PC-3 (cell line): ENCODE results near the gene ZFP28. TPM values are rescaled to one million over a fixed set of nuclear protein-coding genes. Genes with fewer than 3 reads are reported as not detected.

ENCODE experiments used
- ATAC-seq: fragments of 200-7000 bp; cut with Tn5 transposase; 2 replicates; pipeline ENCODE4 v1.9.1; 2020; ENCODE audit warnings: mild to moderate bottlenecking, moderate library complexity
- BruUV-seq: library from RNA; stranded (reverse); fragments of 400-500 nt; replicated peaks from 2 replicates; lab custom pipeline; 2021; lab: Mats Ljungman, UMichigan
- CTCF ChIA-PET: fragments of 300-600 bp; sonication (Branson Sonifier 250); formaldehyde crosslinking; loops from one replicate; lab custom pipeline; 2022; ENCODE audit warnings: antibody characterized with exemption; lab: Charles Lee
- POLR2A ChIA-PET: fragments of 300-600 bp; sonication (Branson Sonifier 250); formaldehyde crosslinking; loops from one replicate; lab custom pipeline; 2022; ENCODE audit warnings: antibody characterized with exemption; ENCODE audit not compliant: unreplicated experiment; lab: Charles Lee
- DNase-seq: peaks from one replicate; pipeline ENCODE4 v3.0.0-alpha.2; 2015
- H2AFZ ChIP-seq: fragments of 300-600 bp; sonication (generic); 2 replicates; pipeline ENCODE4 v1.6.0; 2016; ENCODE audit warnings: antibody characterized with exemption, low read length
- H3F3A ChIP-seq: fragments of 300-600 bp; sonication (generic); one replicate; pipeline ENCODE4 v1.6.0; 2017; ENCODE audit warnings: antibody characterized with exemption, low read length, control low read depth, mild to moderate bottlenecking; ENCODE audit not compliant: unreplicated experiment
- H3K27ac ChIP-seq: fragments of 300-600 bp; sonication (generic); 2 replicates; pipeline ENCODE4 v1.5.1; 2016; ENCODE audit warnings: mild to moderate bottlenecking, low read length
- H3K27me3 ChIP-seq: fragments of 300-600 bp; sonication (generic); 2 replicates; pipeline ENCODE4 v1.6.1; 2016; ENCODE audit warnings: low read length, mixed read lengths
- H3K36me3 ChIP-seq: fragments of 300-600 bp; sonication (generic); 2 replicates; pipeline ENCODE4 v1.6.1; 2016; ENCODE audit warnings: low read depth, mixed run types, low read length, mixed read lengths
- H3K4me1 ChIP-seq: fragments of 300-600 bp; sonication (generic); 2 replicates; pipeline ENCODE4 v1.5.1; 2016; ENCODE audit warnings: low read length; ENCODE audit not compliant: insufficient read depth
- H3K4me2 ChIP-seq: fragments of 300-600 bp; sonication (generic); 2 replicates; pipeline ENCODE4 v1.6.0; 2016; ENCODE audit warnings: low read length
- H3K4me3 ChIP-seq: fragments of 300-600 bp; sonication (generic); 2 replicates; pipeline ENCODE4 v1.5.1; 2016; ENCODE audit warnings: mild to moderate bottlenecking, low read length, mixed read lengths
- H3K79me2 ChIP-seq: fragments of 300-600 bp; sonication (generic); 2 replicates; pipeline ENCODE4 v1.6.1; 2017; ENCODE audit warnings: low read length, mixed read lengths
- H3K9ac ChIP-seq: fragments of 300-600 bp; sonication (generic); 2 replicates; pipeline ENCODE4 v1.6.0; 2016; ENCODE audit warnings: mild to moderate bottlenecking, low read length
- H3K9me2 ChIP-seq: fragments of 300-600 bp; sonication (generic); replicated peaks from 2 replicates; pipeline ENCODE4 v1.6.1; 2016; ENCODE audit warnings: mixed run types, low read length, mixed read lengths
- H3K9me3 ChIP-seq: fragments of 300-600 bp; sonication (generic); 2 replicates; pipeline ENCODE4 v1.6.1; 2016; ENCODE audit warnings: low read length, mixed read lengths
- H4K20me1 ChIP-seq: fragments of 300-600 bp; sonication (generic); 2 replicates; pipeline ENCODE4 v1.6.1; 2016; ENCODE audit warnings: low read length, mixed read lengths
- CTCF ChIP-seq: fragments of 300-600 bp; sonication (generic); conservative IDR thresholded peaks from 2 replicates; pipeline ENCODE4 v1.5.1; 2017; ENCODE audit warnings: antibody characterized with exemption, low read depth, mild to moderate bottlenecking, low read length
- EZH2 ChIP-seq: fragments of 300-600 bp; sonication (generic); IDR thresholded peaks from one replicate; pipeline ENCODE4 v1.6.1; 2017; ENCODE audit warnings: antibody characterized with exemption, mild to moderate bottlenecking, low read length; ENCODE audit not compliant: unreplicated experiment
- EZH2phosphoT487 ChIP-seq: fragments of 300-600 bp; sonication (generic); IDR thresholded peaks from 2 replicates; pipeline ENCODE4 v1.6.1; 2018; ENCODE audit warnings: mild to moderate bottlenecking, antibody characterized with exemption, low read length, borderline replicate concordance
- intact Hi-C: fragments of 100-400 bp; cut with micrococcal nuclease; formaldehyde crosslinking; loops from 2 replicates; pipeline ENCODE4 v1.9.0; 2023
- total RNA-seq: library from RNA; depleted of rRNA; stranded (reverse); fragments of >200 nt; gene quantifications from 2 replicates; pipeline ENCODE4 v1.2.3, GENCODE V29; 2014

ZFP28 gene
- total RNA-seq, 1 experiment from 2014 or later = 0.58 TPM

- no TSS peak for BruUV-seq
- ATAC-seq (no peak), DNase-seq (no peak)
- intact Hi-C loops = no loop called here
- Histone ChIP-seq H3F3A (no peaks in the 10 kb centered on the region), H3K36me3 (0 out of 2 replicates have a peak, but pooled peaks cover 4% of the 10 kb centered on the region), H3K4me3 (no peak overlapping the region), H3K9ac (no peak overlapping the region), H3K9me3 (peaks cover 67% of the 10 kb centered on the region), H3K4me2 (no peak overlapping the region), H3K4me1 (no peaks in the 10 kb centered on the region), H3K79me2 (no peaks in the 10 kb centered on the region), H2AFZ (no peak overlapping the region), H3K27me3 (no peaks in the 10 kb centered on the region), H3K9me2 (no peaks in the 10 kb centered on the region), H3K27ac (no peak overlapping the region), H4K20me1 (no peaks in the 10 kb centered on the region)
- TF ChIP-seq EZH2phosphoT487 = no peak
- TF ChIP-seq CTCF = no peak
- TF ChIP-seq EZH2 = no peak
- ChIA-PET CTCF (no interaction called here), POLR2A (no interaction called here)
Observed at GRCh38 chr19:56543776-56544175, 5.0 kb downstream of the ZFP28 start.

- H3F3A ChIP-seq = no peaks in the 10 kb centered on the region
- ChIA-PET CTCF (no interaction called here), POLR2A (no interaction called here)
- no peak overlapping the region for H3K4me3 ChIP-seq
- no peak overlapping the region for H3K9ac ChIP-seq
- H3K4me2 ChIP-seq = no peak overlapping the region
- peaks cover 80% of the 10 kb centered on the region for H3K9me3 ChIP-seq
- H4K20me1 ChIP-seq = no peaks in the 10 kb centered on the region
- no peaks in the 10 kb centered on the region for H3K27me3 ChIP-seq
- no peak overlapping the region for H2AFZ ChIP-seq
- H3K9me2 ChIP-seq = no peaks in the 10 kb centered on the region
- no peaks in the 10 kb centered on the region for H3K79me2 ChIP-seq
- ATAC-seq (no peak), DNase-seq (no peak)
- H3K27ac ChIP-seq = no peak overlapping the region
- no peak for TF ChIP-seq CTCF
- no peak for TF ChIP-seq EZH2
- no peak for TF ChIP-seq EZH2phosphoT487
- intact Hi-C loops = no loop called here
- no TSS peak for BruUV-seq
- H3K4me1 ChIP-seq = no peaks in the 10 kb centered on the region
- peaks cover 4% of the 10 kb centered on the region; the same call in 1 of the 2 replicates for H3K36me3 ChIP-seq
Observed at GRCh38 chr19:56547535-56547934, 8.8 kb downstream of the ZFP28 start.

GRCh38 chr19:56554272-56554869, 15.6 kb downstream of the ZFP28 start:
- no peak overlapping the region for H3K4me2 ChIP-seq
- TF ChIP-seq EZH2 (no peak), CTCF (no peak), EZH2phosphoT487 (no peak)
- no peaks in the 10 kb centered on the region for H3K9me2 ChIP-seq
- H3K4me3 ChIP-seq = no peak overlapping the region
- no peaks in the 10 kb centered on the region for H3K27me3 ChIP-seq
- H3K4me1 ChIP-seq = no peaks in the 10 kb centered on the region
- DNase-seq (no peak), ATAC-seq (no peak)
- H3K27ac ChIP-seq = no peak overlapping the region
- H3F3A ChIP-seq = no peaks in the 10 kb centered on the region
- ChIA-PET POLR2A (interaction anchor here (0.6 kb wide), 1 partner anchor 31 kb away, joined by 6 read pairs; no protein-coding TSS in a partner anchor), CTCF (no interaction called here)
- intact Hi-C loops = no loop called here
- H3K9ac ChIP-seq = no peak overlapping the region
- no peaks in the 10 kb centered on the region for H4K20me1 ChIP-seq
- no peak overlapping the region for H2AFZ ChIP-seq
- peaks cover 84% of the 10 kb centered on the region for H3K9me3 ChIP-seq
- peaks cover 3% of the 10 kb centered on the region; the same call in 1 of the 2 replicates for H3K36me3 ChIP-seq
- no peaks in the 10 kb centered on the region for H3K79me2 ChIP-seq
- BruUV-seq = no TSS peak
